Stimulated activated CD8-positive, alpha-beta memory T cell treated with anti-CD3 and anti-CD28 coated beads, Interleukin-2, amount 100 ng/mL, for 1 hour (primary cell): ENCODE data around the gene LRBA.
"Not testable (repeated sequence)": the region's sequence is repeated elsewhere in the genome, so short reads cannot be mapped to it uniquely, and the experiment has no call there.

ENCODE experiments used
- DNase-seq, 2 donors: peaks; one replicate each; pipeline ENCODE4 v3.0.0-alpha.2; 2020; ENCODE audit warnings: low read depth in 2 of 2

Gene LRBA

DNA sequence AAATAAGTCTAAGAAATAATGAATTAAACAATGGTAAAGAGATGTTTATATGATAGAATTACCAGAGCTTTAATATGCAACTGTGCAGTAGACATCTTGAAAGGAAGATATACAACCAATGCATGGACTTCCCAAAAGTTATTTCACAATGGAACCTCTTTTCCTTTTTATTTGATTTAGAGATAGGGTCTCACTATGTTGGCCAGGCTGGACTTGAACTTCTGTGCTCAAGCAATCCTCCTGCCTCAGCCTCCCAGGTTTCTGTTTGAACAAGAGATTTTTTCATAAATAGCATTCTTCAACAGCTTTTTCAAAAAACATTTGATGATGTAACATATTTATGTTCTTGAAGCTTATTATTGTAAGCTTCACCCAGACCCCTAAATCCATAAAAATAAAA, 72.0 kb downstream of the LRBA start:
- DNase-seq = no peak

DNA sequence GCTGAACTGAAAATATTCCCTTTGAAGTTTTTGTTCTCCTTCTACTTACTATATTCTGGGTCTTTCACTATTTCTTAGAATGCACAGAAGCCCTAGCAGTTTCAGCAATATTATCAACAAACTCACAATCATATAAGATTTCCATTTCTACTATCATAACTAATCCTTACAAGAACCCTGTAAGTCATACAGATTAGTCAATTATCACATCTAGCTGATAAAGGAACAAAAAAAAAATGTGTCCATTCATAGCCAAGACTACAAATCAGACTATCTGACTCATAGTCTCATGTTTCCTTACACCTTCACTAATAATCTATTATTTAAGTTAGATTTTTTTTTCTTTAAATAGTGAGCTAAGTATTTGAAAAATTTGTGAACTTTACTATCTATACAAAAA, 72.5 kb downstream of the LRBA start:
- no peak for DNase-seq

DNA sequence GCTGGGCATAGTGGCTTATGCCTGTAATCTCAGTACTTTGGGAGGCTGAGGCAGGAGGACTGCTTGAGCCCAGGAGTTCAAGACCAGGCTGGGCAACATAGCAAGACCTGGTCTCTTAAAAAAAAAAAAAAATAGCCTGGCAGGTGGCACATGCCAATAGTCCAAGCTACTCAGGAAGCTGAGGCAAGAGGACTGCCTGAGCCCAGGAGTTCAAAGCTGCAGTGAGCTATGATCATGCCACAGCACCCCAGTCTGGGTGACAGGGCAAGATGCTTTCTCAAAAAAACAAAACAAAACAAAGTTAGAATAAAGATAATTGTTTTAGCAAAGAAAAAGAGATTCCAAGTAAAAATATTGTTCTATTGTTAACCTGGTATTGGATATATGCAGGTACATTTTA, 75.0 kb downstream of the LRBA start:
- no peak for DNase-seq

DNA sequence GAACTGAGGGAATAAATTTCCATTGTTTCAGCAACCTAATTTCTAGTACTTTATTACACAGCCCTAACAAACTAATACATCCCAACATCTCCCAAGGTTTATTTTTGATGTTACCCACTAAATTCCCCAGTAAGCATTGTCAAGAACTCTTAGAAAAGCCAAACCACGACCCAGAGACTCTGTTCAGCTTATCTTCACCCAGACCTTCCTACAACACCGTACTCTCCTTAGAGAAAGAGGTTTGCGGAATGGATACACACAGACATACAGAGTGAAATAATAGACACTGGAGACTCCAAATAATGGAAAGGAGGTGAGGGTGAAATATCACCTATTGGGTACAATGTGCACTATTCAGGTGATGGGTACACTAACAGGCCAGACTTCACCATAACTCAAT, 75.6 kb downstream of the LRBA start:
- DNase-seq = no peak

DNA sequence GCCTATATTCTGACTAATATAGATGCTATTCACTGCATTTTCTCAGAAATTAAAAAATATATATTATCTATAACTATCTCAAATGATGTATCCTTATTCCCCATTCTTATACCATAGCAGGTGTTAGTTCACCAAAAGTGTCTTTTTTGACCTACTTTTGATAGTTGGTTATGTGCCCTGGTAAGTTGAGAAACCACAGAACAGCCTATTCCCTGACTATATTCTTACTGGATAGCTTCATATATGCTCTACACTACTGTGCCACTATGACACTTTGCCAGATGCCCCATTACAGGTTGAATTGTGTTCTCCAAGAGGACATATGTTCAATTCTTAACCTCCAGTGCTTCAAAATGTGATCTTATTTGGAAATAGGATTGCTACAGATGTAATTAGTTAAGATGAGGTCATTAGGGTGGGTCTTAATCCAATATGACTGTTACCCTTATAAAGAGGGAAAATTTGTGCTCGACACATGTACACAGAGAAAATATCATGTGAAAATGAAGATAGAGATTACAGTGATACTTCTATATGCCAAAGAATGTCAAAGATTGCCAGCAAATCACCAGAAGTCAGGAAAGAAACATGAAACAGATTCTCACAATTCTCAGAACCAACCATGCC, 76.1 kb downstream of the LRBA start:
- DNase-seq = no peak

DNA sequence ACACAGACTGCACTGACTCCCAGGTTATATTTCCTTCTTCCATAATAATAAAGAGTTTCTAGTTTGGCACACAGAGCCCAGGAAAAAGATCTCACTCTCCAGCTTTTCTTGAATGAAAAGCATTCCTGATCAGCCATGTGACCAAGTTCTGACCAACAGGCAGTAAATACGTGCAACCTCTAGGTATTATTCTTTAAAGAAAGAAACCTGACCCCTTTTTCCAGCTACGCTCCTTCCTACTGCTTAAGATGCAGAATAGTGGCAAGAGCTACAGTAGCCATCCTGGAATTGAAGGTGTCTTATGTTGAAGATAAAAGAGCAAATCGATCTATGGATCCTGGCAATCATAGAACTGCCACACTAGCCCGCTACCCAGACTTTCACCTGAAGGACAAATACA, 76.7 kb downstream of the LRBA start:
- DNase-seq = no peak

DNA sequence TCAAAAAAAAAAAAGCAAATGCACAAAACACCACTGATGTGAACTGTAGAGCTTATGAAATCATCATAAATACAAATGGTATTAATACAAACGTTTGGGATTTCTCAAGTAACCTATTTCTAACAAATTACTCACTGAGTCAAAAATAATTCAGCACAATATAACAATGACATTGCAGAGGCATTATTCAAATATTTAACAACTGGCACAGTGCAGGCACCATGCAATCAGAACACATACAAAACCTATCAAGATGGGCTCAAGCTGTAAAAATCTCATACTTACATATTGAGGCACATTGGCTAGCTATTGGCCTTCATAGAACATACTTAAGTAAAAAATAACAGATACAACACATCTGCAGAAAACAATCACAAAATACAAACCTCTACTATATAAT, 81.1 kb downstream of the LRBA start:
- DNase-seq = no peak

DNA sequence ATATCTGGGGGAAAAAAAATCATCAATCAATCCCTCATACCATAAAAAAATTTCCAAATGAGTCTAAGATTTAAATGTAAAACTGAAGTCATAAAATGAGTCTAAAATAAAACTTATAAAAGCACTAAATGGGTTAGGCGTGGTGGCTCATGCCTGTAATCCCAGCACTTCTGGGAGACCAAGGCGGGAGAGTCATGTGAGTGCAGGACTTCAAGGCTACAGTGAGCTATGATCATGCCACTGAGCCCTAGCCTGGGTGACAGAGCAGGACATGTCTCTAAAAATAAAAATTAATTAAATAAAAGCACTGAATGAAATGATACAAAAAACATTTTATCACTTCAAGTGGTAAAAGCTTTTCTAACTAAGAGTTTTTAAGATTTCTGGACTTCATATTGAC, 83.3 kb downstream of the LRBA start:
- no peak for DNase-seq

DNA sequence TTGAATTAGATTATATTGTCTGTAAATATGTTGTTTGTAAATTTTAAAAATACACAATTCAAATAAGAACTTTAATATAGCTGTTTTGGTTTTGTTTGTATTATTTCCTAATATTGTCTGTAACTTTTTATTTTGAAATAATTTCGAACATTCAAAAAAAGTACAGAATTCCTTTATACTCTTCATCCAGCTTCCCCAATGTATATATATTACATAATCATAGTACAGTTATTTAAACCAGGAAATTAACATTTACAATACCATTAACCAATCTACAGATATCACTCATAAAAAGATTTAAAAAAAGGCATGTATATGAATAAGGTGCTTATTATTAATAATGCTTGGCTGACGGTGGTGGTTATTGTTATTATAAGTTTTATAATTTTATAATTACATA, 84.1 kb downstream of the LRBA start:
- DNase-seq = no peak

DNA sequence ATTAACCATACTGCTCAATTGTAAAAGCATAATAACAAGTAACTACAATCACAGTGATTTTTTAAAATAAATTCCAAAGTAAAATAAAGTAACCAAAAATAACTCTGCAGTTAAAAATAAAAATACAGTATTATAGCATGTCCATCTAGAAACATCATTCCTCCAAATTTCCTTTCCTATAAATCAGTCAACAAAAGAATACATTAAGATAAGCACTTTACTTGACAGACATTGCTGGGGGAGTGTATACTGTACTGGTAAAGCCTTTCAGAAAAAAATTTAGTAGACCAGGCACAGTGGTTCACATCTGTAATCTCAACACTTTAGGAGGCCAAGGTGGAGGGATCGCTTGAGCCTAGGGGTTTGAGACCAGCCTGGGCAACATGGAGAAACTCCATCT, 91.1 kb downstream of the LRBA start:
- DNase-seq = no peak

DNA sequence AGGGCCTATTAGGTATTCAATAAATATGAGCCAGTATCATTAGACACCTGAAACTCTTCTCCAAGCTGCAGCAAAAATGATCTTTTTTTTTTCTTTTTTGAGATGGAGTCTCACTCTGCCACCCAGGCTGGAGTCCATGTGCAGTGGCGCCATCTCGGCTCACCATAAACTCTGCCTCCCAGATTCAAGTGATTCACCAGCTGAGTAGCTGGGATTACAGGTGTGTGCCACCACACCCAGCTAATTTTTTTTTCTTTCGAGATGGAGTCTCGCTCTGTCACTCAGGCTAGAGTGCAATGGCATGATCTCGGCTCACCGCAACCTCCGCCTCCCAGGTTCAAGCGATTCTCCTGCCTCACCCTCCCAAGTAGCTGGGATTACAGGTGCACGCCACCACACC, 93.6 kb downstream of the LRBA start:
- DNase-seq = not testable (repeated sequence)

DNA sequence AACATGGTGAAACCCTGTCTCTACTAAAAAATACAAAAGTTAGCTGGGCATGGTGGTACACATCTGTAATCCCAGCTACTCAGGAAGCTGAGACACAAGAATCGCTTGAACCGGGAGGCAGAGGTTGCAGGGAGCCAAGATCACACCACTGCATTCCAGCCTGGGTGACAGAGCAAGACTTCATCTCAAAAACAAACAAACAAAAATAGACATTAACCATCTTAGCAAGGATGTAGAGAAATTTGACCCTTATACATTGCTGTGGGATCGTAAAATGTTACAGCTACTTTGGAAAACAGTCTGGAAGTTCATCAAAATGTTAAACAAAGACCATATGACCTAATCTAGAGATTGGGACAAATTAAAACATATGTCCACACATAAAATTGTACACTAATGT, 96.5 kb downstream of the LRBA start:
- DNase-seq = not testable (repeated sequence)

DNA sequence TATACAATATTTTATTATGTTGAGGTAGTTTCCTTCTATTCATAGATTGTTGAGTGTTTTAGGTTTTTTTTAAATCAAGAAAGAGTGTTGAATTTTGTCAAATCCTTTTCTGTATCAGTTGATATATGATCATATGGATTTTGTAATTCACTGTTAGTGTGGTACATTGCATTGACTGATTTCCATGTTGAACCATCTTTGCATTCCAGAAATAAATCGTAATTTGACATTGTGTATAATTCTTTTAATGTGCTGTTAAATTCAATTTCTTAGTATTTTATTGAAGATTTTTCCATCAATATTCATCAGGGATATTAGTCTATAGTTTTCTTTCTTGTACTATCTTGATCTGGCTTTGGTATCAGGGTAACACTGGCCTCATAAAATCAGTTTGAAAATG, 103.8 kb downstream of the LRBA start:
- DNase-seq = no peak

DNA sequence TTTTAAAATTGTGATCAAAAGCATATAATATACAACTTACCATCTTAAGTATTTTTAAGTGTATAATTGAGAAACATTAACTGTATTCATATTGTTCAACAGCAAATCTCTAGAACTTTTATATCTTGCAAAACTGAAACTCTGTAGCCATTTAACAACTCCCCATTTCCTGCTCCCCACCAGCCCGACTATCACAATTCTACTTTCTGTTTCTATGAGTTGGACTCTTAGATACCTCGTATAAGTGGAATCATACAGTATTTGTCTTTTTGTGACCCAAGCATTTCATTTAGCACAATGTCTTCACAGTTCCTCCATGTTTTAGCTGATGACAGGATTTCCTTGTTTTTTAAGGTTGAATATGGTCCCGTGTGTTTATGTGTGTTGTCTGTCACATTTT, 106.0 kb downstream of the LRBA start:
- DNase-seq = no peak

DNA sequence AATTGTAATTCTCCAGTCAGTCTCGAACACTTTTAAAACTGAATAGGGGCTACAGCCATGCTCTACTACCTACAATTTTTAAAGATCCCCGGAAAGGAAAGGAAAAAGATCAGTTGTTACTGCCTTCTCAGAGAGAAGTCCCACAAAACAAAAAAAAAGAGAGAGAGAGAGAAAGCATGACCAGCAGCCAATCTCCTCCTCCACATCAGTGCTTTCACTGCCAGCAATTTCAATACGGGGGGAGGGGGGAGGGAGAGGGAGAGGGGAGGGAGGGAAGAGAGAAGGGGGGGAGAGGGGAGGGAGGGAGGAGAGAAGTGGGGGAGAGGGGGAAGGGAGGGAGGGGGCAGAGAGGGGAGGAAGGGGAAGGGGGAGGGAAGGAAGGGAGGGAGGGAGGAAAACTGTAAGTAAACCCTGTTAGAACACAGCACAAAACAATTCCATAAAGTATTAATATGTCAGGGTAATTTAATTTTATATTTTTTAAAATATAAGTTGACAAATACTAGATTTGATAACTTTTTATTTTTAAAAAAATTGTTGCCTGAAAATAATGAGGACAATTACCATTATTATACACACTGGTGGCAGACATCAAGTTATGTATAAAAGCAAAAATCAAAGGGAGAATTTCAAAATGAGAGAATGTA, 108.0 kb downstream of the LRBA start:
- DNase-seq = no peak

DNA sequence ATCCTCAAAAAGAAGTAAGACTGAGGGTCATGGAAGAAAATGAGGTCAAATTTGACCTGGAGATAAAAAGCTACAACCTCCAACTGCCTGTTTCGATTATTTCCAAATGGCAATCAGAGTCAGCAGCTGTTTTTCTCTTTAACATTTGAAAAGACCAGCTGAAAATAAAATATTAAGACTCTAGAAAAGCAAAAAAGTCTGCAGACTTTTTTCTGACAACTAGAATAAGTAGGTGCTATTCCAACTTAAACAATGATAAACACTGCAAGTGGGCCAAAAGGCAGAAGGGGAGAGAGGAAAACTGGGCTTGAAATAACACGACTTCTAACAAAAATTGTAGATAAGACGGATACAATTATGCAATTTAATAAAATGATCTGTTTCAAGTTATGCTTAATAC, 110.4 kb downstream of the LRBA start:
- DNase-seq = no peak

DNA sequence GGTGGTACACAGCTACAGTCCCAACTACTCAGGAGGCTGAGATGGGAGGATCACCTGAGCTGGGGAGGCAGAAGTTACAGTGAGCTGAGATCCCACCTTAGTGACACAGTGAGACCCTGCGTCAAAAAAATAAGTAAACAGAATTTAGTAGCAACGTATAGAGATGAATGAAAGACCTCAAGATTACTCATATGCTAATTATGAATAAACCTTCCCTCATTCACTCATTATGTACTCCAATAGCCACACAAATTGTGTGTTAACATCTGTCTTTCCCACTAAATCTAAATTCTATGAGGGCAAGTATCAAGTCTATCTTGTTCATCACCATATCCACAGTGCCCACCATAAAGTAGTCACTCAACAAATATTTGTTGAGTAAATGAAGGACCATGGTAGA, 111.5 kb downstream of the LRBA start:
- no peak for DNase-seq

DNA sequence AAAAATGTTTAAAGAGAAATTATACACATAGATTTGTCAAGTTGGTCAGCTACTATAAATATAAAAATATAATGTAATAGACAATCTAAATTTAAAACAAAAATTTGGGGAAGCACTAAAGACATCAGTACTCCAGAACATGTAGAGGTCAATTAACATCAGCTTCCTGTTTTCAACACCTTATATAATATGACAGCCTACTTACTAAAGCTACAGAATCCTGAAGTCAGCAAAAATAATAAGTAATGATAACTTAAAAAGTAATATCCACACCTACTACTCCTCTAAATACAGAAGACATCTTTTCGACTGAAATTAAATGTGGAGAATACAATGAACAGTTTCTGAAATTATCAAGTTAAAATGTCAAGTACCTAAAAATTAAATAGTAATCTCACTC, 118.6 kb downstream of the LRBA start:
- DNase-seq = no peak

DNA sequence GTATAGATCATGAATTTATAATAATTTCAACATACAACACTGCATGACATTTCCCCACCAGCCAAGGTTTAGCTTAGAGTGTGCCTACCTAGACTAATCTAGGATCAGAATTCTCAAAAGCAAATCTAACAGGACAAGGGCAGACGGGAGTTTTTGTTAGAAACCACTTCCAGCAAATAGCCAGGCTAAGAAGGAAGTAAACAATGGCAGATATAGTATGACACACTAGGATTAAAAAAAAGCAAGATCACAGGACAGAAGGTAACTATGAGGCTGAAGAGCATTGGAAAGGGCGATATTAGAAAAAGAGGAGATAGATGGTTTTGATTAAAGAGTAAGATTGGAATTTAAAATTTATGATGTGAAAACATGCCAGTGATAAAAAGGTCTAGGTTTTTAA, 124.8 kb downstream of the LRBA start:
- no peak for DNase-seq

DNA sequence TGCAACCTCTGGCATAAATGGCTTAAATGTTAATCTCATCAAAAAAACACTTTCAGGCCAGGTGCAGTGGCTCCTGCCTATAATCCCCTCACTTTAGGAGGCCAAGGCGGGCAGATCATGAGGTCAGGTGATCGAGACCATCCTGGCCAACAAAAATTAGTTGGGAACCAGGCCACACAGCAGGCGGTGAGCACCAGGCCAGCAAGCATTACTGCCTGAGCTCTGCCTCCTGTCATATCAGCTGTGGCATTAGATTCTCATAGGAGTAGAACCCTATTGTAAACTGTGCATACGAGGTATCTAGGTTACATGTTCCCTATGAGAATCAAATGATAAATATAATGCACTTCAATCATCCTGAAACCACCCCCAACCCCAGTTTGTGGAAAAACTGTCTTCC, 125.8 kb downstream of the LRBA start:
- DNase-seq = no peak

DNA sequence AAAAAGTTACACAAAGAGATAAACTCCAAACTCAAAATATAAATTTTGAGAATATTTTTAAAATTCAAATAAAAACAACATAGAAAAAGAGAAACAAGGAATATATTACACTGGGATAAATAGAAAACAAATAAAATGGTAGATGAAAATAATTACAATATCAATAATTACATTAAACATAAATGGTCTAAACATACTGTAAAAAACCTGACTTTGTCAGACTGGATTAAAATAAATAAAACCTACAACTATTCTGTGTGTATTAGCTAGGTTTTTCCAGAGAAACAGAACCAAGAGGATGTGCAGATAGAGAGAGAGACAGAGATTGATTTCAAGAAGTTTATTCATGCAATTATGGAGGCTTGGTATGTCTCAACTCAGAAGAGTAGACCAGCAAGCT, 126.5 kb downstream of the LRBA start:
- DNase-seq = no peak

DNA sequence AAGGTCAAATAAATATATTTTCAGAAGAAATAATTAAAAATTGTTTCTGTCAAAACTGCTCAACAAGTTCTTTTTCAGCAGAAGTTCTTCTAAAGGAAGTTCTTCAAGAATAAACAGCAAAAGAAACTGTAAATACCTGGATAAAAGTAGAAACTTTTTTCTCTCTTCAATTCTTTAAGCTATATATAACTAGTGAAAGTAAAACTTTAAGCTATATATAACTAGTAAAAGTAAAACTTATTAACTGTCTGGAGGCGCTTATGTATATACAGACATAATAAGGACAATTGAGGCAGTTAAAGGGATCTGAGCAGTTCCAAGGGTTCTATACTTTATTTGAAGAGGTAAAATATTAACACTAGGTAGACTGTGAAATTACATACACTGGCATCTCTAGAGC, 126.9 kb downstream of the LRBA start:
- no peak for DNase-seq

DNA sequence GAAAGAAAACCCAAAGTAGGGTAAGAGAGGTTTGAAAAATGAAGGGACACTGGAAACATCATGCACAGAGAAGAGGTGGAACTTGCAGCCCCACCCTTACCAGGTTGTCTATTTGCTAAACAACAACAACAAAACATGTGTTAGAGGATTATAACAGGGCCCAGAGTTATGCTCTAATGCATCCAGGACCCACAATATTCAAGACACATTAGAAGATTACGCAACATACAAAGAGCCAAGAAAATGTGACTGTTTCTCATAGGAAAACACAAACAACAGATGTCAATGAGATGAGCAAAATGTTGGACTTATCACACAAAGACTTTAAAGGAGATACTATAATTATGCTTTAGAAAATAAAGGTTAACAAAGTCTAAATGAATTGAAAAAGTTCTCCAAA, 128.5 kb downstream of the LRBA start:
- no peak for DNase-seq

DNA sequence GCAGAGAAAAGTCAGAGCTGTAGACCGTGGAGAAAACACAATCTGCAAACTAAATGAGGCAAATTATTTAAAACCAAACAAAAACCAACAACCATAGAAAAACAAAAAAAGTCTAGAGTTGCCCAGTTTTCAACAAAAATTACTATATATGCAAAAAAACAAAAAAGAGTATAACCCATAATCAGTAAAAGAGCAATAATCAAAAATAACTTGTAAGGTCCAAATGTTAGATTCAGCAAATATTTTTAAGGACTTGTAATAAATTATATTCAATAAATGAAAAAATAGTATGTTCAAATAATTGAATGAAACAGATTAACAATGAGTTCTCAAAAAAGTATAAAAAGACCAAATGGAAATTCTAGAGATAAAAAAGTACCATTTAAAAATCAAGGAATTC, 130.5 kb downstream of the LRBA start:
- no peak for DNase-seq
